ENCODE measurements around the gene ZNF560.

ZNF560 gene

DNA sequence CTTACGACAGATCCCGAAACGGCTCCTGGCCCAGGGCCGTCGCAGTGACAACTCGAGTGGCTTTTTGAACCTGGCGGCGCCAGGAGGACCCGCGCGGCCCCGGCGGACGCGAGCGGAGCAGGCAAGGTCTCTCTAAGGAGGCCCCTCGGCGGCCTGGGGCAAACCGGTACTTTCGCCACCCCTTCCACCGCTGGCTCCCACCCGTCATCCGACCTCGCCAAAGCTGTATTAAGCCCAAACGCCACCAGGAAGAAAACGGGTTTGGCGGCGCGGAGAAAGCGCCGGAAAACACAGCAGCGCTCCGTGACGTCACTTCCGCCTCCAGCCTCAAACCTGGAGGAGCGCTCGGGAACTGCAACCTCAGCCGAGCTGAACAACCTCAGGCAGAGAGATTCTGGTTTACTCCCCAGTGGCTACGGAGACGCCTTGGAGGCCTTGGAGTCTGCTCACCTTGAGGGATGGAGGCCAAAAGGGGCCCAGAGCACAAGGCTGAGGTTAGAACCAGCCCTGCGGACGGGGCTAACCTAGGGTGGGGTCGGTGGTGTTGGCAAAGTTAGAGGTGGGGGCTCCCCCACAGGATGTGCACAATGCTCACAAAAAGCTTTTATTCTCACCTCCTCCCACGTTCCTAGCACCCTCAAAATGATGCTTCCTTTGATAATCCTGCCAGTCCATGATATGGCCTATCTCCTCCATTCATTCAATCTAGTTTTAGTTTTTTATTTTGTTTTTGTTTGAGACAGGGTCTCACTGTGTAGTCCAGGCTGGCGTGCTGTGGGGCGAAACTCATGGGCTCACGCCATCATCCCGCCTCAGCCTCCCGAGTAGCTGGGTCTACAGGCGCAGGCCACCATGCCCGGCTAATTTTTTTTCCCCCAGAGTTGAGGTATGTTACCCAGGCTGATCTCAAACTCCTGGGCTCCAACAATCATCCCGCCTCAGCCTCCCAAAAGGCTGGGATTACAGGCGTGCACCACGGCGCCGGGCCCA, 62.8 kb downstream of the ZNF560 start, which contains the start of gene ZNF266:
ZNF266 (minus strand) TSS at position 295 of the 990 bp plus-strand sequence. CDS start 15,484 bp downstream, outside the sequence.
- DNase-seq (ENCODE audit: low read depth) = peak; percentile 88
- TF ChIP-seq, protein P1, sequence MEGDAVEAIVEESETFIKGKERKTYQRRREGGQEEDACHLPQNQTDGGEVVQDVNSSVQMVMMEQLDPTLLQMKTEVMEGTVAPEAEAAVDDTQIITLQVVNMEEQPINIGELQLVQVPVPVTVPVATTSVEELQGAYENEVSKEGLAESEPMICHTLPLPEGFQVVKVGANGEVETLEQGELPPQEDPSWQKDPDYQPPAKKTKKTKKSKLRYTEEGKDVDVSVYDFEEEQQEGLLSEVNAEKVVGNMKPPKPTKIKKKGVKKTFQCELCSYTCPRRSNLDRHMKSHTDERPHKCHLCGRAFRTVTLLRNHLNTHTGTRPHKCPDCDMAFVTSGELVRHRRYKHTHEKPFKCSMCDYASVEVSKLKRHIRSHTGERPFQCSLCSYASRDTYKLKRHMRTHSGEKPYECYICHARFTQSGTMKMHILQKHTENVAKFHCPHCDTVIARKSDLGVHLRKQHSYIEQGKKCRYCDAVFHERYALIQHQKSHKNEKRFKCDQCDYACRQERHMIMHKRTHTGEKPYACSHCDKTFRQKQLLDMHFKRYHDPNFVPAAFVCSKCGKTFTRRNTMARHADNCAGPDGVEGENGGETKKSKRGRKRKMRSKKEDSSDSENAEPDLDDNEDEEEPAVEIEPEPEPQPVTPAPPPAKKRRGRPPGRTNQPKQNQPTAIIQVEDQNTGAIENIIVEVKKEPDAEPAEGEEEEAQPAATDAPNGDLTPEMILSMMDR (conservative IDR thresholded peaks at IDR 0.05; ENCODE audit: low read length) = peak; percentile 65
- H3K4me3 ChIP-seq (ENCODE audit: low read length) = peak within 1 kb of the TSS; percentile 90

- no peak overlapping the region for H3K4me3 ChIP-seq (ENCODE audit: low read length)
- TF ChIP-seq, protein P1 (conservative IDR thresholded peaks at IDR 0.05; ENCODE audit: low read length) = peak; percentile 35
- DNase-seq (ENCODE audit: low read depth) = no peak
Observed at GRCh38 chr19:9431475-9431874, 66.9 kb downstream of the ZNF560 start.

- no peak overlapping the region for H3K4me3 ChIP-seq (ENCODE audit: low read length)
- no peak for DNase-seq (ENCODE audit: low read depth)
- TF ChIP-seq, protein P1 (conservative IDR thresholded peaks at IDR 0.05; ENCODE audit: low read length) = no peak
Observed at GRCh38 chr19:9430444-9430843, 68.0 kb downstream of the ZNF560 start.

GRCh38 chr19:9427941-9428340, 70.5 kb downstream of the ZNF560 start:
- H3K4me3 ChIP-seq (ENCODE audit: low read length) = no peak overlapping the region
- DNase-seq (ENCODE audit: low read depth) = no peak
- TF ChIP-seq, protein P1 (conservative IDR thresholded peaks at IDR 0.05; ENCODE audit: low read length) = no peak

Data from AG10803 (cell line).